GM21717 (cell line): ENCODE results near the gene OR7A5.
"Not testable (repeated sequence)": the region's sequence is repeated elsewhere in the genome, so short reads cannot be mapped to it uniquely, and the experiment has no call there.

Source experiments
- ATAC-seq: cut with Tn5 transposase; IDR thresholded peaks from one replicate; pipeline ENCODE4 v1.9.1; 2021; ENCODE audit warnings: mild to moderate bottlenecking, moderate library complexity; ENCODE audit not compliant: unreplicated experiment

The OR7A5 gene

DNA sequence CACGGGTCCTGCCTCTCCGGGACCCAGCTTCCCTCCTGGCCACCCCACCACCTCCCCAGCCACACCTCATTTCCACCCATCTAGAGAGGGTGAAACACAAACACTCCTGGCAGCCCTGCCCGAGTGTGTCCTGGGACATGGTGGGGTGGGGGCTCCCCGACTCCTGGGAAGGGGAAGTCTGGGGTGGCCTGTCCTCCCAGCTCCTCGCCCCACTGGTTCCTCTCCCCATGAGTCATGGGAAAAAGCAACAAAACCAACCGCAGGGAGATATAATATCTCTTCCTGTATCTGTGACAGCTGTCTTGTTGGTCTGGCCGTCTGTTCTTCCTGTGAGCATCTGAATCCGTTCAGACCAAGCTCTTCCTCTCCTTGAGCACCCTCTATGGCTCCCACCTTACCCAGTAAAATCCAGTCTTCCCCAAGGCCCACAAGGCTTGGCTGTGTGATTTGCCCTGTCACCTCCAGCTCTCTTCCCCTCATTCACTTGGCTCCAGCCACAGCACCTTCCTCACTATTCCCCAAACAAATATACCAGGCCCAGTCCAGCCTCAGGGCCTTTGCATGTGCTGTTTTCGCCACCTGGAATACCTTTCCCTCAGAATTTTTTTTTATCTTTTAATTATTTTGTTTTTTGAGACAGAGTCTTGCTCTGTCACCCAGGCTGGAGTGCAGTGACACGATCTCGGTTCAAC, 49.7 kb downstream of the OR7A5 start:
- not testable (repeated sequence) for ATAC-seq

GRCh38 chr19:14784730-14785101, 50.3 kb downstream of the OR7A5 start:
- ATAC-seq, result not testable (repeated sequence)

DNA sequence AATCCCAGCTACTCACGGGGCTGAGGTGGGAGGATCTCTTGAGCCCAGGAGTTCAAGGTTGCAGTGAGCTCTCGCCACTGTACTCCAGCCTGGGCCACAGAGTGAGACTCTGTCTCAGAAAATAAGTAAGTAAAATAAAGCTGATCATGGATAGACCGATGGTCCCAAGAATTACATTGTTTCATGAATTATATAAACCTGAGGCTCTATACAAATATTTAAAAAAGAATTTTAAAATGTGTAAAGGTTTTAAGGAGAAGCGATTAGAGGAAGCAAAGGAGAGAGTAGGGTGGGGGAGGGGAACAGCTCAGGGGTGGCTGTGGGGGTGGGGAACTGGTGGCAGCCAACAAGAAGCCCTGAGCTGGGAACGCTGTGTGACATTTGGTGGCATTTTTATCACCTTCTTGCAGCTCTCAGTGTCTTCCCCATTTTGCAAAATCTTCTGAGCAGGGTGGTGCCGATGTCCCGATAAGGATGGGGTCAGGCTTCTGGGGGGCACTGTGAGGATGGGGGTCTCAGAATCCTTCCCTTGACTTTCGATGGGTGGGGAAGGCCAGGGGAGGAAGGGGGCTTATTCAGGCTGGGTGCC, 51.5 kb downstream of the OR7A5 start:
- ATAC-seq, result not testable (repeated sequence)

DNA sequence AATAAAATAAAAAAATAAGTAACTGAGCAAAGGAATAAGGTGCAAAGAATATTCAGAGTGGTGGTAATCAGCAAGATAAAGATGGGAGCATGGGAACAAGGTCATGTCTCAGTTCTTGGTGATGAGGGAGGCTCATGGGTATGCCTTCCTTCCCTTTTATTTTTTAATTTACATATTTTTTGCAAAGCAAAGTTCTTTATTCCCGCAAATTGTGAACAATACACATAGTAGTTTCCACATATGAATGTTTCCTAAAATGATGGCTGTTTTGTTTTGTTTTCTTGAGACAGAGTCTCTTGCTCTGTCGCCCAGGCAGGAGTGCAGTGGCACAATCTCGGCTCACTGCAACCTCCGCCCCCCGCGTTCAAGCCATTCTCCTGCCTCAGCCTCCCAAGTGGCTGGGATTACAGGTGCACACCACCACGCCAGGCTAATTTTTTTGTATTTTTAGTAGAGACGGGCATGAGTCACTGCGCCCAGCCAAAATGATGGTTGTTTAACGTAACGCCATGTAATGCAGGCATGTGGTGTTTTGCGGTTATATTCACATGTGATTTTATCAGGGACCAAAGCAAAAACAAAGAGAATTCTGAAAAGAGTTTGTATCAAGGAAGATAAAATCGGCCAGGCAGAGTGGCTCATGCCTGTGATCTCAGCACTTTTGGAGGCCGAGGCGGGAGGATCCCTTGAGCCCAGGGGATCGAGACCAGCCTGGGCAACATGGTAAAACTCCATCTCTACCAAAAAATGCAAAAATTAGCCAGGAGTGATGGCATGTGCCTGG, 52.2 kb downstream of the OR7A5 start:
- no peak for ATAC-seq

GRCh38 chr19:14781713-14782536, 53.1 kb downstream of the OR7A5 start:
- not testable (repeated sequence) for ATAC-seq

- not testable (repeated sequence) for ATAC-seq
Observed at GRCh38 chr19:14780622-14781225, 54.3 kb downstream of the OR7A5 start.

GRCh38 chr19:14779151-14779550, 55.8 kb downstream of the OR7A5 start:
- ATAC-seq, result no peak

- ATAC-seq, result not testable (repeated sequence)
Observed at GRCh38 chr19:14778110-14778845, 56.7 kb downstream of the OR7A5 start, which contains the start of gene ADGRE2. ADGRE2 (minus strand) TSS chr19:14778560; CDS start chr19:14776756, 1,804 bp downstream.

- ATAC-seq, result not testable (repeated sequence)
Observed at GRCh38 chr19:14777645-14778044, 57.3 kb downstream of the OR7A5 start.
